GM21529 (cell line): ENCODE data around the gene MTCP1.

Experiments
- ATAC-seq: cut with Tn5 transposase; IDR thresholded peaks from one replicate; pipeline ENCODE4 v1.9.1; 2021; ENCODE audit not compliant: unreplicated experiment

The MTCP1 gene, protein sequence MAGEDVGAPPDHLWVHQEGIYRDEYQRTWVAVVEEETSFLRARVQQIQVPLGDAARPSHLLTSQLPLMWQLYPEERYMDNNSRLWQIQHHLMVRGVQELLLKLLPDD

DNA sequence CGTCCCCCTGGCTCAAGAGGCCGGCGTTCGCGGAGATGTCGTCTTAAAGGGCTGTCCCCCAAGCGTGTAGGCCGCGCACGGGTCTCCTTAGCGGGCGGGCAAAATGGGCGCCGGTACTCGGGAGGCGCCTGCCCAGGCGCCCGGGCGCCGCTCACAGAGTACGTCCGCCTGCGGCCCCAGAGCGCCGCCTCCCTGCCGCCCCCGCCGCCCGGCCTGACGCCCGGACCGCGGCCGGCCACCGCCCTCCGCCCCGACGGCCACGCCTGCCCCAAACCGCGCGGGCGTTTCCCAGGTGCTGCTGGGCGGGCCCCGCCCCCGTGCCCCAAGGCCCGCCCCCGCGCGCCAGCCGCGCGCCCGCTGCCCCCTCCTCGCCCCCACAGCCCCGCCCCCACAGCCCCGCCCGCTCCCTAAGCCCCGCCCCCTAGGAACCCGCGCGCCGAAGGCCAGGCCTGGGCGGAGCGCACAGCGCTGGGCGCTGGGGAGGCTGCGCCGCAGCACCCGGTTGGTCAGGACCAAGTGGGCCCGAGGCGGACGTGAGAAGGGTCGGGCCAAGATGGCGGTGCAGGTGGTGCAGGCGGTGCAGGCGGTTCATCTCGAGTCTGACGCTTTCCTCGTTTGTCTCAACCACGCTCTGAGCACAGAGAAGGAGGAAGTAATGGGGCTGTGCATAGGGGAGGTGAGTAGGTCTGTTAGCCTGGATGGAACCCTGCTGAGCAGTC, at the start of gene MTCP1, which contains the start of the genes BRCC3 and CMC4:
Gene MTCP1, minus strand, starts transcription at position 162 of the 719 bp plus-strand sequence. CDS start 5,126 bp downstream, outside the sequence.
Gene BRCC3, plus strand, starts transcription at position 534 of the 719 bp plus-strand sequence. Its CDS starts 20 bp downstream, at position 554.
Gene CMC4, minus strand, starts transcription at position 162 of the 719 bp plus-strand sequence. CDS start 7,113 bp downstream, outside the sequence.
- peak; percentile 85 for ATAC-seq

DNA sequence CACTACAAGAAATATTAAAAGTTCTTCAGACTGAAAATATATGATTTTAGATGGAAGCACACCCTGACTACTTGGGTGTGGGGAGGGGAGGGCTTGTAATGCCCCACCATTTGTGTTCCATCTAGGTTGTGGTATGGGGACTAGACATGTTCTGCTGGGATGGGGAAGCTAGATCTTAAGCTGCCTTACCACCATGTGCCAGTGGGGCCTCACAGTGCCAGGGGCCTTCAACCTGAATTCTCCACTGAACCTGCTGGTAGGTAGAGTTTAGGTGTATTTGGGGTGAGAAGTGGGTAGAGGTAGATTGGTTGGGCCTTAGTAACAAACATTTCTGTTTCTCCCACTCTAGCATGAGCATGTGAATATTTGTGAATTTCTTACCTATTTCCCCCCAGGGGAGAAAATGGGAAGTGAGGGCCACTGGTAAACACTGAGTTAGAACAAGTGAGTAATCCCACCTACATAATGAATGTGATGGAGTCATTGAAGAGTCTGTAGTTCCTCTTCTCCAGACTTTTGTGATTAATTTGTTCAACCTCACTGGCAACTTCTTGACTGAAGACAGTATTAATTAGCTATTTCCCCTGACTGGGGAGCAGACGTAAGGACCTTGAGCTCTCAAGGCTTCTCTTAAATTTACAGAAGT, 44.4 kb upstream of the MTCP1 start:
- no peak for ATAC-seq

DNA sequence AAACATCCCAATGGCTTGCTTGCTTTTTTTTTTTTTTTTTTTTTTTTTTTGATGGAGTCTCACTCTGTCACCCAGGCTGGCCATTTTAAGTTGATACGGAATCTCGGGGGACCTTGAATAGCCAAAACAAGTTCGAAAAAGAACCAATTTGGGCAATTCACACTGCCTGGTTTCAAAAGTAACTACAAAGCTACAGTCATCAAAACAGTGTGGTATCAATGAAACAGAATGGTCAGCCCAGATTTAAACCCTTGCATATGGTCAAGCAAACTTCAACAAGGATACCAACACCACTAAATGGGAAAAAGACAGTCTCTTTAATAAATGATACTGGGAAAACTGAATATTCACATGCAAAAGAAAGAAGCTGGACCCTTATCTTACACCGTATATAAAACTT, 42.2 kb upstream of the MTCP1 start:
- no peak for ATAC-seq

DNA sequence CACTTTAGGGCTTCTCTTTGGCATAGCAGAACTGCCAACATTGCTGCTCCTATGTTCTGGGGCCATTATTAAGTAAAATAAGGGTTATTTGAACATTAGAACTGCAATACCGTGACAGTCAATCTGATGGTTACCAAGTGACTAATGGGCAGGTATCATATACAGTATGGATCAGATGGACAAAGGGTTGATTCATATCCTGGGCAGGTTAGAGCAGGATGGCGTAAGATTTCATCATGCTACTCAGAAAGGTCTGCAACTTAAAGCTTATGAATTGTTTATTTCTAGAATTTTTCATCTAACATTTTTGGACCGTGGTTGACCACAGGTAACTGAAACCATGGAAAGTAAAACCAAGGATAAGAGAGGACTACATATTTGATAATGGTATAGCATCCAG, 41.2 kb upstream of the MTCP1 start:
- no peak for ATAC-seq

DNA sequence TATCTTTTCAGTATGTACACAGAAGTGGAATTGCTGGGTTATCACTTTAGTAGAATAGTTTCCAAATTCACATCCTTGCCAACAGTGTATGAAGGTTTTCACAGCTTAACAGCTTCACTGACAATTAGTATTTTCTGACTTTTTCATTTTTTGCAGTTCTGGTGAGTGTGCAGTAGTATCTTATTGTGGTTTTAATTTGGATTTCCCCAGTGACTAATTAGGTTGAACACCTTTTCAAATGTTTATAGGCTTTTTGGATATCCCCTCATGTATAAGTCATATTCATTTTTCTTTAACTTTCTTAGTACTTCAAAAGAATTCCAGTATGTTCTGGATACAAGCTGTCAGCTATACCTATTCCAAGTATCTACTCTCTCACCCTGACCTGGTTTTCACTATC, 37.5 kb upstream of the MTCP1 start:
- no peak for ATAC-seq

DNA sequence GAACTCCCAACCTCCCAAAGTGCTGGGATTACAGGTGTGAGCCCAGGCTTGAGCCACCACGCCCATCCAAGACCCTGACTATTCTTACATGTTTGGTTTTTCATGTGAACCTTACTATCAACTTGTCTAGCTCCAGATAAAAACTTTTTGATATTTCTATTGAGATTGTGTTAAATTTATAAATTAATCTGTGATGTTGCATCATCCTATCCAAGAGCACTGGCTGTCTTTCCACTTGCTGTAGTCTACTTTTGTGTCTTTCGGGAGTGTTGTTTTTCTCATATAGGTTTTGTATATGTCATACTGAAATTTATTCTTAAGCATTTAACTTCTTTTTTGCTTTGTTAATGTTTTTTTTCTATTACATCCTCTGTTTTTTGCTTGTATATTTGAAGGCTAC, 35.0 kb upstream of the MTCP1 start:
- ATAC-seq: no peak

DNA sequence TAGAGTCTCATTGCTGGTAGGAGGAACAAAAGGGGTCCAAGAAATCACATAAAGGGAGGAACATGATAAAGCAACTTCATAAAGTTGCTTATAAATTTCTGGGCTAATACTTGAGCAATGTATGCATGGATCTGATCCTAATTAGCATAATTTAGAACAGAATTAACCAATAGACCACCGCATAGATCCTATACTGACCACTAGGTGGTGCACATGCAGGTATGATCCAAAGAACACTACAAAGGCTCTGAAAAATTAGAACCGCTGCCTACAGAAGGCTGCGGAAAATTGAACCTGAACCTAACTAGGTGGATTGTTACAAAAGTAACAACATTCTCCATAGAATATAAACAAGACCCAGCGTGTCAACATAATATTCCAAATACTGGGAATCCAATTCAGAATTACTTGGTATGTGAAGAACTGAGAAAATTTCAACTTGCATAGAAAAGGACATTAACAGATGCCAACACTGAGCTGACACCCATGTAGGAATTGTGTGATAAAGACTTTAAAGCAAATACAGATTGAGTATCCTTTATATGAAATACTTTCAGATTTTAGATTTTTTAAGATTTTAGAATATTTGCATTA, 23.6 kb upstream of the MTCP1 start:
- ATAC-seq: peak; percentile 57

DNA sequence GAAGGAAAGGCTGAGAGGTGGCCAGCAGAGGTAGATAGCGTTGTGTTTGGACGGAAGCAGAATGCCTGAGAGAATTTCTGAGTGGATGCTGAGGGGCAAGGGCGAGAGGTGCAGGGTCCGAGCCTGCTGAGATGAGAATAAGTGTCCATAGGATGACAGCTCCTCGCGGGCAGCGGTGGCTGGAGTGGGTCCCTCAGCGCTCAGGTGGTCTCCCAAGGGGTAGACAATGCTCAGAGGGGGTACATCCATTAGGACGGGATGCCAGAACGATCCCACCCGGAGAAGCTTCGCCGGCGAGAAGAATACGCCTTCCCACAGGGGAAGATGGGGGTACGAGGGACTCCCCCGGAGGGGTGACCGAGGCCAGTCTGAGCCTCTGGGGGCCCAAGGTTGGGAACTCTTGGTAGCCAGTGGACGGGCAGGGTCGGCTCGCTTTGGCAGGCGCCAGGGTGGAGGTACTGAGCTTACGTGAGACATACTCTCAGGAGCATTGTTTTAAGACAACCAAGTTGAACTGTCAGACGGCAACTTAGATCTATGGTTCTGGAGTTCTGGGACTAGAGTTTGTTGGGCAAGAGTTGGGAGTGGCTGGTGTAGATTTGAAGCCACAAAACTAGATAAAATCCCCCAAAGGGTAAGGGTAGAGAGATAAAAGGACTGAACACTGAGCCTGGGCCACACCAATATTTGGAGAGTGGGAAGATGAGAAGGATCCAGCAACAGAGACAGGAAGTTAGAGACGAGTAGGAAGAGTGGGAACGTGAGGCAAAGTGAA, 16.2 kb upstream of the MTCP1 start:
- ATAC-seq: no peak

DNA sequence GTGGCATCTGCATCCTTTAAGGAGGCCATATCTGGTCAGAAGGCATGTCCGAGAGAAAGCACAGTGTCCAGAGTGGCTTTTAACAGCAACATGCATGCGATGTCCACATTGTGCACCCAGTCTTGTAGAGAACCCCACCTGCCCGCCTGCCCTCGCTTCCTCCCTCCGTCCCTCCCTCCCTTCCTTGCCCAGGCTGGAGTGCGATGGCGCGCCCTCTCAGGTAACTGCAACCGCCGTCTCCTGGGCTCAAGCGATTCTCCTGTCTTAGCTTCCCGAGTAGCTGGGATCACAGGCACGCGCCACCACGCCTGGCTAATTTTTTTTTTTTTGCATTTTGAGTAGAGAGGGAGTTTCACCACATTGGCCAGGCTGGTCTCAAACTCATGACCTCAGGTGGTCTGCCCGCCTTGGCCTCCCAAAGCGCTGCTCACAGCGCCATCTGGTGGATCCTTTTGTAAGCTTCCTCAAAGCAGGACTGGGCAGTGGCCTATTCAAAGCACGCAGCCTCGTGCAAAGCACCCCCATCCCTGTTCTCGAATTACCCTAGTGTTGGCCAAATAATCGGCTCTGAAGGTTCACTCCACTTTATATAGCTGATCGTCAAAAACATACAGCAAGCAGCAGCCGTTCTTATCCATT, 15.4 kb upstream of the MTCP1 start:
- ATAC-seq: no peak

DNA sequence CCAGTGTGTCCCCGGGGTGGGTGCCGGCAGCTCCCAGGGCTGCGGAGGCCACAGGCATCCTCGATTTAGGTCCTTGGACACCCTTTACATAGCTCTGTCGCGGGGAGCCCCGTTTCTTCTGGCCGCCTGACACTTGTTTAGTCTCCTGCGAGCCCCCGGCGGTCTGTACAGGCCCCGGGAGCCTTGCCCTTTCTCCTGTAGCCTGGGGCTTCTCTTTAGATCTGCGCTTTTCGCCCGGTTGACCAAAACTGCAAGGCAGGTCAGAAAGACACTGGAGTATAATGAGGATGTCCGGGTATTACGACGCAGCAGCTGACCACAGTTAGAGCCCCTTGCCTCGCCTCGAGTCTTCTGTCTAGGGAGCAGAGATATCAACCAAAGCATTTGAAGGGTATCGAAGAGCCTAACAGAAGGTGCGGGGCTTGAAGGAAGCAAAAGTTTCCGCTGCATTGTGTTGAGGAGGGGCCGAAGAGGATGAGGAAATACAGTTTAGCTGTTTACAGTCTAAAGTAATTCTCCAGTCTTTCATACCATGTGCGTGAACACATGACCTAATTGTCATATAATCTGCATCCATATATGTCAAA, 851 bp upstream of the MTCP1 start:
- ATAC-seq: peak; percentile 15

DNA sequence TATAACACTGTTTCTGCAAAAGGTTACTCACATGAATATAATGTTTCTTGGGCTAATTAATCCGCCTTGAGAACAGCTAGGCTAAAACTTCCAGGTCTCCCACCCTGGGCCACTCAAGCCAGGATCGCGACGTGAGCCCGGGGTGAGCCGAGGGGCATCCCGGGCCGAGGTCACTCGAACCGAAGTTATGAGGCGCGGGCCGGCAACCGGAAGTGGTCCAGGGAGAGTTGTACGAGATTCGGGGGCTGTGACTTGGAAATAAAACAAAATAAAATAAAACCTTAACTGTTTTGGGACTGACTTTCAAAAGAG, 317 bp downstream of the MTCP1 start:
- peak; percentile 21 for ATAC-seq

DNA sequence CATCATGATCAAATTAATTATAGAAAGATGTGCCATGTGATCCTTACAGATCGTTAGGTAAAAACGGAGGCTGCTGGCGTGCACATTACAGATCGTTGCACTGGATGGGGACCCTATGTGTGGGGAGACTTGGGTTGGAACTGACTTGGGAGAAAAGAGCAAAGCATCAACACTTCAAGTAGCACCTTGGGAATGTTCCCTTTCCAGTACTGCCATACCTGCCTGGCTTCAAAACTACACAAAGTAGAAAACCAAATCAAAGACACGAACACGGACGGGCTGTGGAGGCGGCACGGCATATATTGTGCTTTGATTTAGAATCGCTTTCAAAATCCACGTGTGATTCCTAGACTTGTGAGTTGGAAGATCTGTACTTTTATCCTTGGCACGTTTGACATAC, 898 bp downstream of the MTCP1 start:
- no peak for ATAC-seq

DNA sequence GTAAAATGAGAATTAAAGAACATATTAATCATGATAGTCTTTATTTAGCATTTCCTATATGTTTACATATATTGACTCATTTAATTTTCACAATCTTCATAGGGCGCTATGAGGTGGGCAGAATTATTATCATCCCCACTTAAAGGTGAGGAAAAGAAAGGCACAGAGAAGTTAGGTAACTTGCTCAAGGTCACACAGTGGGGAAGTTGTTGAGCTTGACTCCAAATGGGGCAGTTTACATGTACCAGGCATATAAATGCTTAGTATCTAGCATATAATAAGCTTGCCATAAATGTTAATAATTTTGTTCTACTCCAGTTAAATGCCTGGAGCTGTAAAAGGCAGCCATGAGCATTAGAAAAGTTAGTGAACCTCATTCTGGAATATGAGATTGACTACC, 1.5 kb downstream of the MTCP1 start:
- ATAC-seq: no peak

DNA sequence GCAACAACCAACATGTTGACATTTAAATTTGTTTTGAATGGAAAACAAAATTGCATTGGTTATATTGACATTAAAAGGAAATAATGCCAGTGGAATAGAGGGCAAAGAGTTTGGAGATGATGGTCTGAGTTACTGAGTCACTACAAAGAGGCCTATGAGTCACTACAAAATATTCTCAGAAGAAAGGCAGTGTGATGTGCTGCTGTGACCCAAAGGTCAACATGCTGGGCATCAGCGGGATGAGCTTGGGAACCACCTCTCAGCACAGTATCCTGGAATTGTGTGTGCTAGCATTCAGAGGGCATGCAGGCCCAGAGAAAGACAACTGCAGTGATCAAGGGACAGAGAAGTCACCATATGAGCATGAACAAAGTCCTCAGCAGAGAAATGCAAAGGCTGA, 2.8 kb downstream of the MTCP1 start:
- ATAC-seq: no peak

DNA sequence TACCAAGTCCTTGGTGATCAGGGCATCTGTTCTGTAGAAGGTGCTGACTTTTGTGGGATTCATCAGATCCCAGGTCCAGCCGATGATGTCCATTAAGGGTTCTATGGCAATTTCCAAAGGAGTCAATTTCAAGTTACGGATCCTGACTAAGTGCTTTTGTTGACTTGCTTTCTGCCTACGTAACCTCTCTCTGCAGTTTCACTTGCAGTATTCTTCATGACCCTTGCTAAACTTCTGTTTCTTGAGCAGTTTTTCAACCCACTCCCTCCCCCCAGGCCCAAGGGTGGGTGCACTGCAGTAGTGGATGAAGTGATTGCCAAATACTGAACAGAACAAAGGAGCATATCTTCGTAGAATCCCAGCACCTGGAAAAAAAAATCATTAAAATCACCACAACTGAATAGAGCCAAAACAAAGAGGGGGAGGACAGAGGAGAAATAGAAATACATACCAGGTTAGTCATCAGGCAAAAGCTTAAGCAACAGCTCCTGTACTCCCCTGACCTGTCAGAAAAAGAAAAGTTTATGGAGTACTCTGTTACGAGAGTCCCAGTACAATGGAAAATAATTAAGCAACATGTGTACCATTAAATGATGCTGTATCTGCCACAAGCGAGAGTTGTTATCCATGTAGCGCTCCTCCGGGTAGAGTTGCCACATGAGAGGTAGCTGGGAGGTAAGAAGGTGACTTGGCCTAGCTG, 5.8 kb downstream of the MTCP1 start:
- no peak for ATAC-seq

DNA sequence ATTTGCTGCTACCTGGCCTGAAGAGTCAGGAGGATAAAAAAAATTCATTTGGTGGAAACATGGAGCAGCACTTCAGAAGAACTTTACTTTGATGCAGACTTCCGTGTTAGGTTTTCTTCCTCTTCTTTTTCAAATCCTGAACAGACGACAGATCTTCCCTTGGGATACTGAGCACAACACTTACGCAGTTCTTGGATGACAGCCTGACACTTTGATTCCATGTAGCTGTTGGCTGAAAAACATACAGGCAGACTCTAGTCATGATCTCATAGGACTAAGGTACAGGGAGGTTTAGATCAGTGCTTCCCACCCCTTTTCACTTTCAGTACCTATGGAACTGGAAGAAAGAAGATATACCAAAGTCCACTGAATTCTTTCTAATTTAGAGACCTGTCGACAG, 9.2 kb downstream of the MTCP1 start:
- ATAC-seq: no peak

DNA sequence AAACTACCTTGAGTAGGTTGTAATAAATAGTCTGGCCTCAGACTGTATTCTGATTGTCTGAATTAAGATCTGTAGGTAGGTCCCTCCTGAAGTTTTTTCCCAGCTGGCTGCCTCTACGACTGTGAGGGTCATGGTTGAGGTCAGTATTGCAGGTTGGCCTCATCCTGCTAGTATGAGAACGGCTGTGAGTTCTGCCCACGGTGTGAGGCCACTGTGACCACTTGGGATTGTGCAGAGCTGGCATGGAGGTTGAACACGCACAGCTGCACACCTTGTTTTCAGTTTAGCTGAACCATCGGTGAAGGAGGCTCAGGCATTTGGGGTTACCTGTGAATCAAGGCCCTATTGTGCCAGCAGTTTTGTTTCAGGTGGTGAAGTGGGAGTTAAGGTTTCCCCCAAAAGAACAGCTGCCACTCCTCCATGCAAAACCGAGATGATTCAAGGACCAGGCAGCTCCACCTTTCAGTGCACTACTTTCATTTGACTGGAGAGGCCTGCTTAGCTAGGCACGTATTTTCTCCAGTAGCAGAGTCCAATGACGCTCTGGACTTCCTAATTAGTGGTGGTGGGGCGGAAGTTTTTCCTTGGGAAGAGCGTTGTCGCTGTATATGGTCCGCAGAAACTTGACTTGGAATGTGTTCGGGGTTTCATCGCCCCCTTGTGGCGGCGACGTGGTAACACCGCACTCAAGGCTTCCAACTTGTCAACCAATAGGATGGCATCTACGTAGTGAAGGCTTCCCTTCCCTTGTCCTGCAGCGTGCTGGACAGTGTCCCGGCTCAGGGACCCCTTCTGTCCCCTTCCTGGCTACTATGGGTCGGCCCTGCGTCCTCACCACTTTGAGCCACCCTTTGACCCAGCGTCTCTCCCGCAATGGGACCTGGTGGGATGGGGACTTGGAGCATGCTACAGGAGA, 13.8 kb downstream of the MTCP1 start:
- ATAC-seq: peak; percentile 89

DNA sequence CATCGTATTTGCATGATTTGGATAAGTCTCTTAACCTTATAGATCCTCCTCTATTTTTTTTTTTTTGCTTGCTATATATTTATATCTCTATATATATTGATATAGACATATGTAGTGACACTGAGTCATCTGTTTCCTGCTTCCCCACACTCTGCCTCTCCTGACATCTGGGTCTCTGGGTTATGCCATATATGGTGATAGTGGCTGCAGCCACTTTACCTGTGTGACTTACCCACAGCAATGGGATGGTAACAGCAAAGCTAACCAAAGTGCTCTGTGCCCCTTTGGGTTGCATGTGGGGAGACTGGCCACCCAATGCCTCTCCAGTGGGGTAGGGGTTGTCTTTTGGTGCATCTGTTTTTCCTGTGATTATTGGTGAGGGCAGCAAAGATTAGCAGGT, 14.5 kb downstream of the MTCP1 start:
- no peak for ATAC-seq

DNA sequence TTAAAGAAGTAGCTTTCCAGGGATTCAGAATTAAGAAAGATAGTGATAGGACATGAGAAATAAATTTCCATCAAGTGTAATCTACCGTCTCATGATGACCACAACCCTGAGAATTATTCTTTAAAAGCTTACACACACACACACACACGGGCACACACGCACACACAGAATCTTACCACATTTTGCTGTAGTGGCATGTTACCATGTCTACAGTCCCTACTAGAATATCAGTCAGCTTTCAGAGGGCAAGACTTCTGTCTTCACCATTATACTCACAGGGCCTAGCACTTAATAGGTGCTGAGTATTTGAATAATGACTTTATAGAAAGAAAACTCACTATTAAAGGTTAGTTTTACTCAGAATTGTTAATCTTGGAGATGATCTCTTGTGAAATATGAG, 15.4 kb downstream of the MTCP1 start:
- ATAC-seq: no peak
